Measurements from ENCODE around the gene USP48.
"Not testable (repeated sequence)": the region's sequence is repeated elsewhere in the genome, so short reads cannot be mapped to it uniquely, and the experiment has no call there.

The USP48 gene

DNA sequence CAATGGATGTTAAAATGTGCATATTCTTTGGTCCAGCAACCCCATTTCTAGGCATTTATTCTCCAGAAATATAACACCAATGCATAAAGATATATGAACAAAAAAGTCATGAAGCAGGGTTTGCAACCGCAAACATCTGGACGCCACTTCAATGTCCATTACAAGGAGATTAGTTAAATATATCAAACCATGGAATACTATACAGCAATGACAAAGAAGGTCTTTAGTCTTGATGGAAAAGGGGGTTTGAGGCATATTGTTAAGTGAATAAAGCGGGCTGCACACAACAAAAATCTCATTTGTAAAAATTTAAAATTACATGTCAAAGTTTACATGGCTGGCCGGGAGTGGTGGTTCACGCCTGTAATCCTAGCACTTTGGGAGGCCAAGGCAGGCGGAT lies 145.4 kb downstream of the USP48 start:
- no peak for DNase-seq (ENCODE audit: low read depth in 2 of 2)

- no peak for DNase-seq (ENCODE audit: low read depth in 2 of 2)
Observed at GRCh38 chr1:21636029-21636428, 146.9 kb downstream of the USP48 start.

DNA sequence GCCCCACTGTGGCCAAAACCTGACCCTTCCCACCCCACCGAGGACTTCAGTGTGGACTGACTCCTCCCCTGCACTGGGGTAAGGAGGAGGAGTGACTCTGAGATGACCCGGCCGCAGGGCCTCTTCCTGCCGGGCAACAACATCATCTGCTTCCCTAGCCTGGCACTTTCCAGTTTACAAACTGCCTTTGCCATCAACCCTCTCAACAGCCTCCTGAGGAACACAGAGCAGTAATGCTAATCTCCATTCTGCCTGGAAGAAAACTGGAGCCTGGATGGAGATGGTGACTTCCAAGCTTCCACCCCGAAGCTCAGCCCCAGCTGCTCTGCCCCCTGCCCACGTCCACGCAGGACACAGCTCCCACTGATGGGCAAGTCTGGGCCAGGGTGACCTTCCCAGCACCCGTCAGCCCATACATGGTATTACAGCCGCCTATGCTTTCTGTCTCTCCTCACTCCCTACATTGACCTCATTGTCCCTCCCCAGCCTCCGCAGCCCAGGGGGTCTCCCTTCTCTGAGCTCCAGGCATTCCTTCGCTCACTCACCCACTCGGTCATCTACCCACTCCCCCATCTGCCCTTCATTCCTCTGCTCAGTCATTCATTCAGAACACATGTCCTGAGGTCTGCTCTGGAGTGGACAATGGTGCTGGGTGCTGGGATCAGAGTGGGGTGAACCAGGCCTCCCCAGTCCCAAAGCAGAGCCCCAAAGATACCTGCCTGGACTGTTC lies 148.0 kb downstream of the USP48 start:
- DNase-seq (ENCODE audit: low read depth in 2 of 2), result no peak

DNA sequence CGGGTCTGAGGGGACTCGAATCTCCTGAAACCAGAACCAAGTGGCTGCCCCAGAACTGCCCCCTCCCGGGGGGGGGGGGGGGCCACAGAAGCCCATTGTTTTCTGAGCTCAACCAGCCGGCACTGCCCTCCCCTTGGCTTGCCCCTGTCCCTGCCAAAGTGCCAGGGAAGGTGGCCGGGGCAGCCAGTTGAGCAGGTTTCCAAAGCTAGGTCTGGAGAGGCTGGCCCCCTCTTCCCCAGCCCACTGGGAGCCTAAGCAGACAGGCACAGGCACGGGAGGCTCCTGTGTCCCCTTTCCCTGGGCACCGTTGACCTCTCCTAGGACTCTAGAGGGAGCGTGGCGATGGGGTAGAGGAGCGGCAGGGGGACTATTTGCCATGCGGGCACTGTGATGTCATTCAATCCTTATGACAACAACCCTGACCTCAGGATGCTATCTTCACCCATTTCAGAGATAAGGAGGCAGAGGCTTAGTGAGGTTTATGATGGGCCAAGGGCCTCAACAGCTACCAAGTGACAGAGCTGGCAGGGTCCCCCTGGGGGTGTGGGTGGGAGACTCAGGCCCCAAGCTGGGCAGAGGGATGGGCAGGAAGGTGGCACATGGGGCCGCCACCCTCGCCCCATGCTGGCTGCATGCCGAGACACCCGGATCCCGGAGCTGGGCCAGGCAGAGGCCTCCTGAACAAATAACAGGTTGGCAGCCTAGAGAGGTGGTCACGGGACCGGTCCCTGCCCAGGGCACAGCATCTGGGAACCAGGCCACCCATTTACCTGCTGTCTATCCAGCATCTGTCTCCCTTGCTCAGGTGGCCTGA lies 148.8 kb downstream of the USP48 start:
- DNase-seq (ENCODE audit: low read depth in 2 of 2), result no peak

- no peak for DNase-seq (ENCODE audit: low read depth in 2 of 2)
Observed at GRCh38 chr1:21633141-21633755, 149.7 kb downstream of the USP48 start.

DNA sequence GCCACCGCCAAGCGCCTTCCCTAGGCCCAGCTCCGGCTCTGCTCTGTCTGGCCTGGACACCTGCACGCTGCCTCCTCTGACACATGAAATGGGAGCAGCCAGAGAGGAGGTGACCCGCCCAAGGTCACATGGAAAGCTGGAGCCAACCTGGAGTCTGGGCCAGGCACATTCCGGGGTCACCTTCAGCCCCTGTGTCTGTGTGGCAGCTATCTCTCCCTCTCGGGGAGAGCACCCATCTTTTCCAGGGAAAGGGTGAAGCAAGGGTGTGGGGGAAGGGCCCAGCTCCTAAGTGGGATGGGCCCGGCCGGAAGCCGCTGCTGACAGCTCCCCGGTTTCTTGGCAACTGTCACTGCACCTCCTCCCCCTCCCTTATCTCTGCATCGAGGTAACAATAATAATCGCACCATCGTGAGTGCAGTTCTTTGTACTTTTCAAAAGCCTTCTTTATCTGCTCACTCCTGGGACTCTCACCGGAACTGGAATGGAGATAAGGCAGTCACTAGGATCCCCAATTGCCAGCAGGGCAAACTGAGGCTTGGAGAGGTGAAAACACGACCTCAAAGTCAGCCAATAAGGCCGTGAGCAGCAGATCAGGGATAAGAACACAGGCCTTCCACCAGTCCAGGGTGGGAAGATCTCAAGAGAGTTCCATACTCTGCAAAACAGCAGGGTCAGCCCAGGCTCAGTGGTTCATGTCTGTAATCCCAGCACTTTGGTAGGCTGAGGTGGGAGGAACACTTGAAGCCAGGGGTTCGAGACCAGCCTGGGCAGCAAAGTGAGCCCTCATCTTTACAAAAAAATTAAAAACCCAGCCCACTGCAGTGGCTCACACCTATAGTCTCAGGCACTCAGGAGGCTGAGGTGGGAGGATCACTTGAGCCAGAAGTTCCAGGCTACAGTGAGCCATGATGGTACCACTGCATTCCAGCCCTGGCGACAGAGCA lies 150.7 kb downstream of the USP48 start:
- DNase-seq (ENCODE audit: low read depth in 2 of 2), result no peak

DNA sequence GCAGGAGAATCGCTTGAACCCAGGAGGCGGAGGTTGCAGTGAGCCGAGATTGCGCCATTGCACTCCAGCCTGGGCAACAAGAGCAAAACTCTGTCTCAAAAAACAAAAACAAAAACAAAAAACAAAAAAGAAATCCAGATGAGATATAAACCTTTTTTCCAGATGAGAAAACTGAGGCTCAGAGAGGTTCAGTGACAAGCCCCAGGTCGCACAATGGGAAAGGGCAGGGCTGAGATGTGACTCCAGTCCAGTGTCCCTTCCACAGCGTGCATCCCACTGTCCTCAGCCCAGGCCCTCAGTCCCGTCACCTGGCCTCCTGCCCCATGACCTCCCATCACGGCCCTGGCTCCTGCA lies 151.4 kb downstream of the USP48 start:
- not testable (repeated sequence) for DNase-seq (ENCODE audit: low read depth in 2 of 2)

- no peak for DNase-seq (ENCODE audit: low read depth in 2 of 2)
Observed at GRCh38 chr1:21630571-21631343, 152.2 kb downstream of the USP48 start.

DNA sequence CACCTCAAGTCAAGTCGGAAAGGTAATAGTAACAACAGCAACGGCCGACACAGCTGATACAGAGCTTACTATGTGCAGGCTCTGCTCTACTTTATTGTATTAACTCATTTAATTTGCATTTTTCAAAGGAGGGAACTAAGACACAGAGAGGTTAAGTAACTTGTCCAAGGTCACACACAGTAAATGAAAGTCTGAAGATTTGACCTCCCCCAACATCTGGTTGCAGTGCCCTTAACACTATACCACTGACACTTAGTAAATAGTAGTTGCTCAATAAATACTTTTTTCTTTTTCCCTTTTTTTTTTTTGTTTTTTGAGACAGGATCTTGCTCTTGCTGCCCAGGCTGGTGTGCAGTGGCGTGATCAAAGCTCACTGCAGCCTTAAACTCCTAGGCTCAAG lies 153.0 kb downstream of the USP48 start:
- no peak for DNase-seq (ENCODE audit: low read depth in 2 of 2)

GRCh38 chr1:21628798-21629393 lies 154.1 kb downstream of the USP48 start:
- no peak for DNase-seq (ENCODE audit: low read depth in 2 of 2)

Measured in stimulated activated CD8-positive, alpha-beta memory T cell treated with anti-CD3 and anti-CD28 coated beads, Interleukin-2, amount 100 ng/mL, for 48 hours (primary cell).